ENCODE data around the gene VIT.

DNA sequence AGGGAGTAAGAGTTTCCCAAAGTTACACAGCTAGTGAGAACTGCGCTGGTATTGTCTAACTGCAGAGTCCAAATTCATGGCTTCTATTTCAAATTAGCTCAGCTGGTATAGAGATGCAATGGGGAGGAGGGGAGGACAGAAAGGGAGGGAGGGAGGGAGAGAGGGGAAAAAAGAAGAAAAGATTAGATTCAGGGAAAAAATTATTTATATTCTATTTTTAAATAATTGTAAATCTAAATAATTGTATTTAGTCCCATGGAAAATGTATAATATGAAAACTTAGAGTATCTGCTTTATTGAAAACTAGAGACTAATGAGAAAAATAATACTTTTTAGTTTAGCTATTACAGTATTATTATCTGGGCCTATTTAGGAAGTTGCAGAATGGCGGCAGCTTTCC is 37.3 kb upstream of the VIT start:
- TF ChIP-seq POLR2A (IDR thresholded peaks at IDR 0.05): no peak
- TF ChIP-seq, protein P1, sequence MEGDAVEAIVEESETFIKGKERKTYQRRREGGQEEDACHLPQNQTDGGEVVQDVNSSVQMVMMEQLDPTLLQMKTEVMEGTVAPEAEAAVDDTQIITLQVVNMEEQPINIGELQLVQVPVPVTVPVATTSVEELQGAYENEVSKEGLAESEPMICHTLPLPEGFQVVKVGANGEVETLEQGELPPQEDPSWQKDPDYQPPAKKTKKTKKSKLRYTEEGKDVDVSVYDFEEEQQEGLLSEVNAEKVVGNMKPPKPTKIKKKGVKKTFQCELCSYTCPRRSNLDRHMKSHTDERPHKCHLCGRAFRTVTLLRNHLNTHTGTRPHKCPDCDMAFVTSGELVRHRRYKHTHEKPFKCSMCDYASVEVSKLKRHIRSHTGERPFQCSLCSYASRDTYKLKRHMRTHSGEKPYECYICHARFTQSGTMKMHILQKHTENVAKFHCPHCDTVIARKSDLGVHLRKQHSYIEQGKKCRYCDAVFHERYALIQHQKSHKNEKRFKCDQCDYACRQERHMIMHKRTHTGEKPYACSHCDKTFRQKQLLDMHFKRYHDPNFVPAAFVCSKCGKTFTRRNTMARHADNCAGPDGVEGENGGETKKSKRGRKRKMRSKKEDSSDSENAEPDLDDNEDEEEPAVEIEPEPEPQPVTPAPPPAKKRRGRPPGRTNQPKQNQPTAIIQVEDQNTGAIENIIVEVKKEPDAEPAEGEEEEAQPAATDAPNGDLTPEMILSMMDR (IDR thresholded peaks at IDR 0.05): no peak
